ENCODE results near the gene PARP15. TPM values are rescaled to one million over a fixed set of nuclear protein-coding genes. Genes with fewer than 3 reads are reported as not detected.

The PARP15 gene
- total RNA-seq, 1 experiment from 2014 or later: not detected

DNA sequence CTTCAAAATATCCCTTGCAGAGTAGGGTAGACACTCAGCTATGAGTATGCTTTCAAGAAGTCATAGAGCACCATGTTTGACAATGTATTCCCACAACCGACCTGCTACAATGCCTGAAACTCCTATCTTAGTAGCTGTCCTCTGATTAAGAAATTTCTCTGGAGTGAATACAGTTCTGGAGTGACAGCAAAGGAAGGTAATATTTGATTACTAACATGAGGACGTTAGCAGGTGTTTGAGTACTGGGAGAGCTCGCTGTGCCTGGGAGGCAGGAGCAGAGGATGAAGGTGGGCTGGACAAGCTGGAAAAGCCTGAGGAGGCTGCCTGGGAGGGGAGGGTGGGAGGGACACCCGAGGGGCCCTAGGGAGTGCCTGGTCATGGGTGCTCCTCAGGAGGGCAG, 42.9 kb downstream of the PARP15 start:
- no peak overlapping the region for H3K4me3 Mint-ChIP-seq (ENCODE audit: unreplicated experiment)
- BruUV-seq (replicated peaks): no TSS peak
- no peak overlapping the region for H3K27ac Mint-ChIP-seq (ENCODE audit: low read depth, unreplicated experiment)
- no peaks in the 10 kb centered on the region for H3K9me3 Mint-ChIP-seq (ENCODE audit: unreplicated experiment)
- ChIA-PET CTCF (interaction anchor here (0.5 to 1.1 kb wide), 3 partner anchors 9 to 407 kb away, joined by 3 read pairs; partner anchors contain the start of gene SEMA5B), POLR2A (interaction anchor here (0.8 to 1.6 kb wide), 3 partner anchors 8 to 58 kb away, joined by 3 to 6 read pairs (median 3); no protein-coding TSS in a partner anchor)
- no peaks in the 10 kb centered on the region for H3K4me1 Mint-ChIP-seq (ENCODE audit: insufficient read depth, unreplicated experiment)
- H3K27me3 Mint-ChIP-seq (ENCODE audit: insufficient read depth, unreplicated experiment): peaks cover 43% of the 10 kb centered on the region
- intact Hi-C loops (cut with micrococcal nuclease): no loop called here
- H3K36me3 Mint-ChIP-seq (ENCODE audit: insufficient read depth, unreplicated experiment): no peaks in the 10 kb centered on the region
- TF ChIP-seq, protein P1, sequence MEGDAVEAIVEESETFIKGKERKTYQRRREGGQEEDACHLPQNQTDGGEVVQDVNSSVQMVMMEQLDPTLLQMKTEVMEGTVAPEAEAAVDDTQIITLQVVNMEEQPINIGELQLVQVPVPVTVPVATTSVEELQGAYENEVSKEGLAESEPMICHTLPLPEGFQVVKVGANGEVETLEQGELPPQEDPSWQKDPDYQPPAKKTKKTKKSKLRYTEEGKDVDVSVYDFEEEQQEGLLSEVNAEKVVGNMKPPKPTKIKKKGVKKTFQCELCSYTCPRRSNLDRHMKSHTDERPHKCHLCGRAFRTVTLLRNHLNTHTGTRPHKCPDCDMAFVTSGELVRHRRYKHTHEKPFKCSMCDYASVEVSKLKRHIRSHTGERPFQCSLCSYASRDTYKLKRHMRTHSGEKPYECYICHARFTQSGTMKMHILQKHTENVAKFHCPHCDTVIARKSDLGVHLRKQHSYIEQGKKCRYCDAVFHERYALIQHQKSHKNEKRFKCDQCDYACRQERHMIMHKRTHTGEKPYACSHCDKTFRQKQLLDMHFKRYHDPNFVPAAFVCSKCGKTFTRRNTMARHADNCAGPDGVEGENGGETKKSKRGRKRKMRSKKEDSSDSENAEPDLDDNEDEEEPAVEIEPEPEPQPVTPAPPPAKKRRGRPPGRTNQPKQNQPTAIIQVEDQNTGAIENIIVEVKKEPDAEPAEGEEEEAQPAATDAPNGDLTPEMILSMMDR (IDR thresholded peaks at IDR 0.05; ENCODE audit: unreplicated experiment): no peak
- DNase-seq (ENCODE audit: unreplicated experiment): no peak

DNA sequence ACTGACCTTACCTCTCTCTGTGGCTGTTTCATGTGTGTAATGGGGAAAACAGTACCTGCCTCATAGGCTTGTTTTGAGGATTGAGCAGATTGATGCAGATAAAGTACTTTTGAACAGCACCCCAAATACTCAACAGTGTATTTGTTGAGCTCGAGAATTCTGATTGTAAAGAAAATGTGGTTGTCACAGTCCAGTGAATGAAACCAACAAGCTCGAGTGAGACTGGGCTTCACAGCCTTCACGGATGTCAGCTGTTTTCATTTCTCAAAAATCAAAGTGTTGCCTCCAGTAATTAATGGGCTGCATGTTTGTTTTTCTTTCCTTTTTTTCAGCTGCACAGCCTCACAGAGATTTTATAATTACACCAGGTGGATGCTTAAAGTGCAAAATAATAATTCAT, 43.7 kb downstream of the PARP15 start:
- no peaks in the 10 kb centered on the region for H3K36me3 Mint-ChIP-seq (ENCODE audit: insufficient read depth, unreplicated experiment)
- TF ChIP-seq, protein P1 (IDR thresholded peaks at IDR 0.05; ENCODE audit: unreplicated experiment): no peak
- H3K4me1 Mint-ChIP-seq (ENCODE audit: insufficient read depth, unreplicated experiment): no peaks in the 10 kb centered on the region
- H3K4me3 Mint-ChIP-seq (ENCODE audit: unreplicated experiment): no peak overlapping the region
- no peak for DNase-seq (ENCODE audit: unreplicated experiment)
- peaks cover 49% of the 10 kb centered on the region for H3K27me3 Mint-ChIP-seq (ENCODE audit: insufficient read depth, unreplicated experiment)
- no peak overlapping the region for H3K27ac Mint-ChIP-seq (ENCODE audit: low read depth, unreplicated experiment)
- intact Hi-C loops (cut with micrococcal nuclease): no loop called here
- CTCF ChIA-PET: interaction anchor here (0.7 to 1.2 kb wide), 5 partner anchors 8 to 22 kb away, joined by 3 to 4 read pairs (median 3); no protein-coding TSS in a partner anchor
- H3K9me3 Mint-ChIP-seq (ENCODE audit: unreplicated experiment): no peaks in the 10 kb centered on the region
- BruUV-seq (replicated peaks): no TSS peak
- POLR2A ChIA-PET: no interaction called here

DNA sequence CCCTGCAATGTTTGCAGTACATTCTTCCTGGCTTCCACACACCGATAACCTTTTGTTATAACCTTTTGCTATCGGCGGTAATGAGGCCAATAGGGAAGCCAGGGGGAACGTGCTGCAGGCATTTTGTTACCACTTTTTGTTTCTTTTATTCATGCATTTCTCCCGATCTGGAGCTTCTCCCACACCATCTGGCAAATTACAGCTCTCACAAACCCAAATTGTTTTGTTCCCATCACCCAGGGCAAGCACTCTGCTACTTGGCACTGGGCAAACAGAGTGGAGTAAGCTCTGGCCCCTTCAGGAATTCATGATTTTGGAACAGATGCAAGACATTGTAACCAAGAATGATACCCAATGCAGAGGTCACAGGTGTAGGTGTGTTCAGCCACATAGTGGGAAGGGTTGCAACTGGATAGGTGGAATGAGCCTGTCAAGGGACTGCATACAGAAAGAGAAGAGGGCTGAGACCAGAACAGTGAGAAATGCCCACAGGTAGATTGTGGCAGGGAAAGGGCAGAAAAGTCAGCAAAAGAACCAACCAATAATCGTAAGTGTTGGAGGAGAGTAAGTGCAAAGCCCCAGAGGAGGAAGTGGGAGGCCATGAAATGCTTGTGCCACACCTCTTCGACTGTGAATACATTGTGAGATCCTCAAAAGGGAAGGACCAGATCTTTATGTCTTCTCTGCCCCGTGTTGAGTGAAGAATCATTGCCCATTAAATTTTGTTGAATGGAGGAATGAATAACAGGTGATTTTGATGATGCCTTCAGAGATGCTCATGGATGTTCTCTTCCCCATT, 45.8 kb downstream of the PARP15 start:
- POLR2A ChIA-PET: no interaction called here
- H3K4me3 Mint-ChIP-seq (ENCODE audit: unreplicated experiment): no peak overlapping the region
- CTCF ChIA-PET: interaction anchor here (0.5 to 0.7 kb wide), 2 partner anchors 23 to 388 kb away, joined by 3 to 4 read pairs; no protein-coding TSS in a partner anchor
- intact Hi-C loops (cut with micrococcal nuclease): no loop called here
- no peak overlapping the region for H3K27ac Mint-ChIP-seq (ENCODE audit: low read depth, unreplicated experiment)
- DNase-seq (ENCODE audit: unreplicated experiment): no peak
- no peaks in the 10 kb centered on the region for H3K36me3 Mint-ChIP-seq (ENCODE audit: insufficient read depth, unreplicated experiment)
- peaks cover 49% of the 10 kb centered on the region for H3K27me3 Mint-ChIP-seq (ENCODE audit: insufficient read depth, unreplicated experiment)
- H3K4me1 Mint-ChIP-seq (ENCODE audit: insufficient read depth, unreplicated experiment): peaks cover 12% of the 10 kb centered on the region
- no peaks in the 10 kb centered on the region for H3K9me3 Mint-ChIP-seq (ENCODE audit: unreplicated experiment)
- BruUV-seq (replicated peaks): no TSS peak
- TF ChIP-seq, protein P1 (IDR thresholded peaks at IDR 0.05; ENCODE audit: unreplicated experiment): no peak

DNA sequence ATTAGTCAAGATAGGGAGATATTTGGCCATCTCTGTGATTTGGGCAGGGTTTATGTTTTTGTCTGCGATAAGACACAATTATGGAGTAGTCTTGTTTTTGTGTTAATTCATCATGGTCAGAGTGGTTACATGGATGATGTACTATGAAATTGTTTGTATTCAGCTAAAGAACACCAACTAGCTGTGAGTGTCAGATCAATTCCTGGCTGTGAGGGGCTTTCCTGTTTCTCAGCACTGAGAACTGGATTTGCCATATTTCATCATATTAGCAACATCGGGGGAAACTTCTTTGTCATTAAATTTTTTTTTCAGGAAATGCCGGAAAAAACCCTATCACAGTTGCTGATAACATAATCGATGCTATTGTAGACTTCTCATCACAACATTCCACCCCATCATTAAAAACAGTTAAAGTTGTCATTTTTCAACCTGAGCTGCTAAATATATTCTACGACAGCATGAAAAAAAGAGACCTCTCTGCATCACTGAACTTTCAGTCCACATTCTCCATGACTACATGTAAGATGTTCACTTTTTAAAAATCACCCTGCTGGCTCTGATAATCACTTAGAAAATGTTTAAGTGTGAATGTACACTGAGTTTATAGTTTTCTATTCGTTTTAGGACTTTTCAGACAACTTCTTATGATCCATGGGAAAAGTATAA, 49.2 kb downstream of the PARP15 start:
- Mint-ChIP-seq H3K27me3 (ENCODE audit: insufficient read depth, unreplicated experiment) (peaks cover 33% of the 10 kb centered on the region), H3K36me3 (ENCODE audit: insufficient read depth, unreplicated experiment) (peaks cover 6% of the 10 kb centered on the region), H3K4me1 (ENCODE audit: insufficient read depth, unreplicated experiment) (peaks cover 19% of the 10 kb centered on the region), H3K27ac (ENCODE audit: low read depth, unreplicated experiment) (no peak overlapping the region), H3K4me3 (ENCODE audit: unreplicated experiment) (no peak overlapping the region), H3K9me3 (ENCODE audit: unreplicated experiment) (no peaks in the 10 kb centered on the region)
- ChIA-PET POLR2A (interaction anchor here (0.6 kb wide), 1 partner anchor 65 kb away, joined by 4 read pairs; no protein-coding TSS in a partner anchor), CTCF (interaction anchor here (0.5 kb wide), 1 partner anchor 51 kb away, joined by 3 read pairs; no protein-coding TSS in a partner anchor)
- TF ChIP-seq, protein P1 (IDR thresholded peaks at IDR 0.05; ENCODE audit: unreplicated experiment): no peak
- BruUV-seq (replicated peaks): no TSS peak
- intact Hi-C loops (cut with micrococcal nuclease): no loop called here
- DNase-seq (ENCODE audit: unreplicated experiment): no peak
